Astrocyte of the cerebellum (primary cell): Measurements from ENCODE around the gene SLC47A2.

Source experiments
- DNase-seq: peaks from one replicate; pipeline ENCODE4 v3.0.0-alpha.2; 2011; ENCODE audit warnings: low read depth
- H3K4me3 ChIP-seq: 2 replicates; pipeline ENCODE4 v1.5.1; 2011; ENCODE audit warnings: mild to moderate bottlenecking, low read depth, low read length, moderate library complexity
- in situ Hi-C: cut with HindIII; loops from 2 replicates; pipeline ENCODE4 v1.10.0; 2017; ENCODE audit warnings: low sequenced_read_pairs
- TF ChIP-seq, protein P1 (sequence below): IDR thresholded peaks from 2 replicates; pipeline ENCODE4 v1.5.1; 2012; ENCODE audit warnings: low read length, low read depth, moderate library complexity, mild to moderate bottlenecking; ENCODE audit errors: missing control alignments

SLC47A2 gene

DNA sequence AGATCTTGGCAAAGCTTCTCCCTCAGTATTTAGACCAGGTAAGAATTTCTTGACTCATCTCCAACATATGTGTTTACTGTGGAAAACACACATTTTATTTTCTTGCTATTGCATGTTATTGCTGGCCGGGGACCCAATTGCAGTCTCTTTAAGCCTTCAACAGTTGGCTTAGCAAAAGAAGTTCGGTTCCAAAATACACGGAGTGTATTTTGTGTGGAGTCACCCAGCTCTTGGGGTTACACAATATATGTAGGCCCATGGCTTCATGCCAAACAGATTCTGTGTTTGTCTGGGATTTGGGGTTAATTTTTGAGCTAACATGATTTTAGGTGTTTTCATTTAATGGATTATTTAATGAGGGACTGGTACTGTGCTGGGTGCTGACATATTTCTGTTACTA, 63.8 kb downstream of the SLC47A2 start:
- TF ChIP-seq, protein P1, sequence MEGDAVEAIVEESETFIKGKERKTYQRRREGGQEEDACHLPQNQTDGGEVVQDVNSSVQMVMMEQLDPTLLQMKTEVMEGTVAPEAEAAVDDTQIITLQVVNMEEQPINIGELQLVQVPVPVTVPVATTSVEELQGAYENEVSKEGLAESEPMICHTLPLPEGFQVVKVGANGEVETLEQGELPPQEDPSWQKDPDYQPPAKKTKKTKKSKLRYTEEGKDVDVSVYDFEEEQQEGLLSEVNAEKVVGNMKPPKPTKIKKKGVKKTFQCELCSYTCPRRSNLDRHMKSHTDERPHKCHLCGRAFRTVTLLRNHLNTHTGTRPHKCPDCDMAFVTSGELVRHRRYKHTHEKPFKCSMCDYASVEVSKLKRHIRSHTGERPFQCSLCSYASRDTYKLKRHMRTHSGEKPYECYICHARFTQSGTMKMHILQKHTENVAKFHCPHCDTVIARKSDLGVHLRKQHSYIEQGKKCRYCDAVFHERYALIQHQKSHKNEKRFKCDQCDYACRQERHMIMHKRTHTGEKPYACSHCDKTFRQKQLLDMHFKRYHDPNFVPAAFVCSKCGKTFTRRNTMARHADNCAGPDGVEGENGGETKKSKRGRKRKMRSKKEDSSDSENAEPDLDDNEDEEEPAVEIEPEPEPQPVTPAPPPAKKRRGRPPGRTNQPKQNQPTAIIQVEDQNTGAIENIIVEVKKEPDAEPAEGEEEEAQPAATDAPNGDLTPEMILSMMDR: no peak
- DNase-seq: no peak
- no peak overlapping the region for H3K4me3 ChIP-seq
- in situ Hi-C loops: no loop called here

DNA sequence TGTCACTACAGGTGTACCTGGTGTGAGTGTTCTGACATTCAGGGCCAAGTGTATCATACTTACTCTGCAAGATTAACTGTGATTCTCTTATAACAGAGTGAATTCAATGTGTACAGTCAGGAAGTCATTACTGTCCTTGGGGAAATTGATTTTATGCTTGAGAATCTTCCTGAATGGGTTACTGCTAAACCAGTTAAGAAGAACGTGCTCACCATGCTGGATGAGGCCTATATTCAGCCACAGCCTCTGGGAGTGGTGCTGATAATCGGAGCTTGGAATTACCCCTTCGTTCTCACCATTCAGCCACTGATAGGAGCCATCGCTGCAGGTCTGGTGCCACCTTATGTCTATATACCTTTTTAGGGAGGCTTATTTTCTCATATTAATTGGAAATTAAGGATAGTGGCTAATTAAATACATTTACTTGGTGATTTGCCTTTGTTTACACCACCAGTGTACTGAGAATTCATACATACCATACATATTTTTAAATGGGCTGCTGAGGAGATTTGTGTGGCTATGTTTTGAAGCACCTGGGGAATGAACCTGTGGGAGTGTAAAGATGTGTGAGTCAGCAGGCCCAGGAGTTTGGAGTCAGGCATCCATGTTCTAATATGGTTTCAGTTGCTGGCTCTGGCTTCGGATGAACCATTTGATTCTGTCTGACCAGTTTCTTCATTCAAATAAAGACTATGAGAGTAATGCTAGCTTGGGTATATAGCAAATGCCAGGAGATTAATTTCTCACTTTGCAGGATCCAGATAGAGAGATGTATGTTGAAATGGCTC, 64.7 kb downstream of the SLC47A2 start:
- H3K4me3 ChIP-seq: no peak overlapping the region
- in situ Hi-C loops: no loop called here
- DNase-seq: no peak
- TF ChIP-seq, protein P1: no peak

DNA sequence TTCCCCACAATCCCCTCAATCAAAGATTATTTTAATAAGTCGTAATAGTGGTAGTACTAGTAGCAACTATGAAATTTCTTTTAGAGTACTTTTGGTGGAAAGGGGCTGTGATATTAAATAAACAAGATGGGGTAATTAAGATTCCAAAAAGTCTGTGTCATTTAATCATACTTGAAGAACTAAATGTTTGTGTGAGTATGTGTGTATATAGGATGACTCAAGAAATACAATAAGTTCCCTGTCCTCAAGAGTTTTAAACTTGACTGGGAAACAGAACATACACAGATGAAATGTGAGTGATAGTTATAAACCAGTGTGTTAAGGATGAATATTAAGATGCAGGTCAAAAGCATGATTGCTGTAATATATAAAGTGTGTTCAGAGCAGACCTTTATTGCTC, 65.6 kb downstream of the SLC47A2 start:
- TF ChIP-seq, protein P1: no peak
- in situ Hi-C loops: no loop called here
- DNase-seq: no peak
- no peak overlapping the region for H3K4me3 ChIP-seq

DNA sequence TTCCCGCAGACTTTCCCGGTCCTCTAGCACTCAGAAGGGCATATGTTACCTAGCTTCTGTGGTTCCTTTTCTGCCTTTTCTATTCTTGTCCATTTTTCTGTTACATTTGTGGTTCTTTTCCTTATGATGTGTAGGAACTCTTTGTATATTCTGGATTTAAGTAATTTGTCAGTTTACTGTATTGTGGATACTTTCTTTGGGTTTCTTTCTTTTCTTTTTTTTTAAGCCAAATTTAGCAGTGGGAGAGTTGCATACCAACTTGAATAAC, 67.2 kb downstream of the SLC47A2 start:
- TF ChIP-seq, protein P1: no peak
- no peak for DNase-seq
- H3K4me3 ChIP-seq: peak overlapping the region; percentile 76
- in situ Hi-C loops: no loop called here

DNA sequence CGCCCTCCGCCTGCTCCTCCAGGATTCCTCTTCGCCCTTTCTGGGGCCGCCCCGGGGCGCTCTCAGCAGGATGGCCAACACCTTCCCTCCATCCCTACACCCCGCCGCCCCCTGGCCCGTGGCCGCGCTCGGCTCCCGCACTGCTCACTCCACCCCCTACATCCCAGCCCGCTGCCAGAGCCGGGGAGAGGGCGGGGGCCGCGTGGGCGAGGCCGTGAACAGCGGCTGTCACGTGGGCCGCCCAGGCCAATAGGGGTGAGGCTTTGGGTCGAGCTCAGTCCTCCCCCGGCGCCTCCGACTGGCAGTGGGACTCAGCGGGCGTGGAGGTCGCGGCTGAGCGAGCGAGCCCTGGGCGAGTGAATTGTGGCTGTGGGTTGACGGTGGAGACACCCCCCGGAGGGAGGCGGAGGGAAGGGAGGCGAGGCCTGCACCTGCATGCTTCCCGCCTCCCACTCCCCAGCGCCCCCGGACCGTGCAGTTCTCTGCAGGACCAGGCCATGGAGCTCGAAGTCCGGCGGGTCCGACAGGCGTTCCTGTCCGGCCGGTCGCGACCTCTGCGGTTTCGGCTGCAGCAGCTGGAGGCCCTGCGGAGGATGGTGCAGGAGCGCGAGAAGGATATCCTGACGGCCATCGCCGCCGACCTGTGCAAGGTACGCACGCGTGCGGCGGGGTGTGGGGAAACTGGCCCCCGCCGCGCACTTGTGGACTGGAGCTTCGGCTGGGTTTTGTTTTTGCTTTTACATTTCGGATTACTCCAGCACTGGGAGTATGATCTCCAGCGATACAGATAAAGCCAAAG, 67.7 kb downstream of the SLC47A2 start, which contains the start of gene ALDH3A2:
Gene ALDH3A2, plus strand, starts transcription at position 277 of the 799 bp plus-strand sequence. Its CDS starts 221 bp downstream, at position 498.
- peak; percentile 55 for DNase-seq
- TF ChIP-seq, protein P1: no peak
- H3K4me3 ChIP-seq: peak within 1 kb of the TSS; percentile 76
- in situ Hi-C loops: no loop called here

DNA sequence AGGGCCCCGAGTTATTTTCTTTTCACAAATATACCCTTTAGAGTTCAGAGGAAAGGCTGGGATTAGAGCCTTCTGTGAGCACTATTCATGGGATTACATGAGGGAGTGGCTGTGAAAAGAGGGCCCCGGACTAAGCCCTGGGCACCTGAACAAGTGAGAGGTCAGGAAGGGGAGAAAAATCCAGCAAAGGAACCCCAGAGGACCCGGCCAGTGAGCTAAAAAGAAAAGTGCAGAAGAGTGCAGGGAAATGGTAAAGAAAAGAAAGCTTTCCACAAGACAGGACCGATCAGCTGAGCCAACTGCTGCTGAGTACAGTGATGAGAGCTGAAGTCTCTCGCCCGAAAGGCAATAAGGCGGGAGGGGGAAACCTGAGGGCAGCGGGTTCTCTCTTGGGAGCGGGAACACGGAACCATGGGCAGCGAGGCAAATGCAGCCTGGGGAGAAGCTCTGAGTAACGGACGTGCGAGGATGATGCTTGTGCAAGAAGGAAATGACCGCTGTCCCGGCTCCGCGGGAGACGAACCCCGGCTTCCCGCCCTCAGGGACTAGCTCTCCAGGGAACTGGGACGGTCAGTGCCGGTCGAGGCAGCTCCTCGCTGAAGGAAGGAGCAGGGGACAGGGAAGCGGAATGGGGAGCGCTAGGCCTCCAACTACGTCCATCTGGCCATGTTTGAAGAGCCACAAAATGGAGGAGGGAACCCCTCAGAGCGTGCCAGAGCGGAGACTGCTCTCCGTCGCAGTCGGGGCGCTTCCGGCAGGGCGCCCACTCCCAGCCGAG, 68.5 kb downstream of the SLC47A2 start:
- in situ Hi-C loops: no loop called here
- H3K4me3 ChIP-seq: peak overlapping the region; percentile 76
- TF ChIP-seq, protein P1: no peak
- DNase-seq: peak; percentile 18
